ENCODE data around the gene URB1.
"Not testable (repeated sequence)": the region's sequence is repeated elsewhere in the genome, so short reads cannot be mapped to it uniquely, and the experiment has no call there.

Gene URB1

GRCh38 chr21:32371913-32372314 lies 20.9 kb downstream of the URB1 start:
- no peak for DNase-seq

- no peak for DNase-seq
Observed at GRCh38 chr21:32370998-32371766, 21.6 kb downstream of the URB1 start.

GRCh38 chr21:32368961-32369360 lies 23.9 kb downstream of the URB1 start:
- not testable (repeated sequence) for DNase-seq

GRCh38 chr21:32368386-32368785 lies 24.4 kb downstream of the URB1 start:
- DNase-seq: no peak

- DNase-seq: no peak
Observed at GRCh38 chr21:32367158-32367557, 25.7 kb downstream of the URB1 start.

- DNase-seq: peak; percentile 37
Observed at GRCh38 chr21:32366191-32366590, 26.6 kb downstream of the URB1 start.

GRCh38 chr21:32364796-32365195 lies 28.0 kb downstream of the URB1 start:
- no peak for DNase-seq

GRCh38 chr21:32364387-32364786 lies 28.4 kb downstream of the URB1 start:
- DNase-seq: no peak

GRCh38 chr21:32360401-32360975 lies 32.3 kb downstream of the URB1 start:
- DNase-seq: no peak

- no peak for DNase-seq
Observed at GRCh38 chr21:32359719-32360260, 33.0 kb downstream of the URB1 start.

- no peak for DNase-seq
Observed at GRCh38 chr21:32356874-32357395, 35.9 kb downstream of the URB1 start.

GRCh38 chr21:32353002-32353711 lies 39.7 kb downstream of the URB1 start:
- DNase-seq: no peak

- peak; percentile 51 for DNase-seq
Observed at GRCh38 chr21:32352526-32352925, 40.3 kb downstream of the URB1 start.

- no peak for DNase-seq
Observed at GRCh38 chr21:32351428-32351827, 41.4 kb downstream of the URB1 start.

GRCh38 chr21:32350981-32351380 lies 41.8 kb downstream of the URB1 start:
- DNase-seq: no peak

GRCh38 chr21:32350211-32350980 lies 42.4 kb downstream of the URB1 start:
- no peak for DNase-seq

- no peak for DNase-seq
Observed at GRCh38 chr21:32349333-32349944, 43.4 kb downstream of the URB1 start.

- no peak for DNase-seq
Observed at GRCh38 chr21:32348604-32349332, 44.0 kb downstream of the URB1 start.

GRCh38 chr21:32347977-32348376 lies 44.8 kb downstream of the URB1 start:
- no peak for DNase-seq

GRCh38 chr21:32347351-32347750 lies 45.5 kb downstream of the URB1 start:
- DNase-seq: no peak

- no peak for DNase-seq
Observed at GRCh38 chr21:32346951-32347350, 45.9 kb downstream of the URB1 start.
